Activated CD8-positive, alpha-beta memory T cell treated with anti-CD3 and anti-CD28 coated beads, Interleukin-2, amount 50 U/mL, for 48 hours (primary cell): Measurements from ENCODE around the gene PNPLA7.
"Not testable (repeated sequence)": the region's sequence is repeated elsewhere in the genome, so short reads cannot be mapped to it uniquely, and the experiment has no call there.

ENCODE experiments used
- DNase-seq: peaks from one replicate; pipeline ENCODE4 v3.0.0-alpha.2; 2020

Gene PNPLA7

DNA sequence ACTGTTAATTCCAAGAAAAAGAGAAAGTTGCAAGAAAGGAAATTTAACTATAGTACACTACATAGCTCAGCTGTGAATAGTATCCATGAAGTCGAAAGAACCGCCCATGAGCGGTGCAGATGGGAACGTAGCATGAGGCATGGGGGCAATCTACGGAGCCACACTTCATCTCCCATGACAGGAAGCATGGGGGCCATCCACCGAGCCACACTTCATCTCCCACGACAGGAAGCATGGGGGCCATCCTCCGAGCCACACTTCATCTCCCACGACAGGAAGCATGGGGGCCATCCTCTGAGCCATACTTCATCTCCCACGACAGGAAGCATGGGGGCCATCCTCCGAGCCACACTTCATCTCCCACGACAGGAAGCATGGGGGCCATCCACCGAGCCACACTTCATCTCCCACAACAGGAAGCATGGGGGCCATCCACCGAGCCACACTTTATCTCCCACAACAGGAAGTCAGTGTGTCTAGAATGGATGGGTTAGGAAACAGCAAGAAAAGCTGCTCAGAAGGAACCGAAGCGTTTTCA is 13.5 kb downstream of the PNPLA7 start:
- DNase-seq, result not testable (repeated sequence)

DNA sequence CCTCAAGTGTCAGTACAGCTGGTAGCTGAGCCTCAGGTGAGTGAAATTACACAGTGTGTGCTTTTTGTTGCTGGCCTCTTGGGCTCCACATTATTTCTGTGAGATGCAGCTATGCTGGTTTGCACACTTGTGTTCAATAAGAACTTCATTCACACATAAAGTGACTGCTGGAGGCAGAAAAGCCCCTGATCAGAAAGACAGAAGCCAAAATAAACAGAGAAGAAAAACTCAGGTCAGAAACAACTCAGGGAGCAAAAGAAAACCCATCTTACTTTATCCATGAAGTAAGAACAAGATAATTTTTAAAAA is 15.1 kb downstream of the PNPLA7 start:
- no peak for DNase-seq

- DNase-seq, result no peak
These were observed 15.7 kb downstream of the PNPLA7 start for GRCh38 chr9:137534256-137535119.

GRCh38 chr9:137532891-137533468 is 17.2 kb downstream of the PNPLA7 start:
- not testable (repeated sequence) for DNase-seq

DNA sequence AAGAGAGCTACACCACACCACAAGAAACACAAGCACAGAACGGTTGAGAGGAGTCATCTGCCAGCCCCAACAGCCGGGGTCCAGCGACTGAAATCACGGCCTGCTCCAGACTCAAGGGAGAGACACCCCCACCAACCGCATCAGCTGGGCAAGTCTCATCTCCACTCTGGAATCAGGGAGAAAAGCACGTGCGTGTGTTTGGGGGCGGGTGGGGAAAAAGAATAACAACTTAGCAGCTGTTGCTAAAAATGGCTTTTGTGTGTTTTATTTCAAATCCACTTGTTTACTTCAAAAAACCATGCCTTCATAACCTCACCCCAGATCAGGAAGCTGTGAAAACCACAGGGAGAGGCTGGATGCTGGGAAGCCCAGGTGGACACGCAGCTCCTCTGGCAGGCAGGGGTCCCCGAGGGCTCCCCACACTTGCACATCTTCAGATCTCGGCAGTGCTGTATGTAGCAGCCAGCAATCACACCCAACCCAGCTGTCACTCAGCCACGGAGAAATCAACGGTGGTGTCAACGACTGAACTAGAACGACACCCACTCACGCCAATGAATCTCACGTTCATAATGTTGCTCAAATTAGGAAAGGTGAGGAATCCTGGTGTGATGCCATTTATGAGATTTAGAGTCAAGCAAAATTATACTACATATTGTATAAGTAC is 19.0 kb downstream of the PNPLA7 start:
- DNase-seq, result no peak

DNA sequence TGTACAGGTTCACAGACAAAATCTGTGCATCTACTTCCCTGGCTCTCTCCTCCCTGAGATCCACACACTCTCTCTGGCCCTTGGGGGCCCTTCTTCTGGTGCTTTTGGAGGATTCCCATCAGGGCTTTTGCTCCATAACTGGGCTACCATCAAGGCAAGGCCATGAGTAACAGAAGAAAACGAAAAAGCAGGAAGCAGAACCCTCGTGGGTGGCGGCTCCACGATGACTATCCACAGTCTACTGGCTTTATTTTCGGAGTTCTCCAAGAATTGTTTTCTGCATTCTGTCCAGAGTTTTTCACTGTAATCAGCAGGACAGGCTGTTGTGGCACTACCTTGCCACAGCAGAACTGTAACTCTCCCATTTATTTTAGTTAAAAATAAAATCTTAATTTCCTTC is 19.9 kb downstream of the PNPLA7 start:
- no peak for DNase-seq

DNA sequence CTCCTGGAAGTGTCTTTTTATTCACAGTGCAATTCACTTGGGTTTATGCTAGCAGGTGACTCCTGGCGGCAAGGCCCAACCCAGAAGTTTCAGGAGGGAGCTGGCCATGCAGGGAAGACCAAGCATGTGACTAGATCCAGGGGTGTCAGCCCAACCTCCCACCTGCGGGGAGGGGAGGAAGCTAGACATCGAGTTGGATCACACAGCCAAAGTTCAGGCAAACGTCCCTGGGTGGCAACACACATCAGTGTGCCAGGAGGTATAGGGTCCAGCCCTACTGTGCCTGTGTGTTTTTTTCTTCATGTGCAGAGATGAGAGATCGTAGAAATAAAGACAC is 25.3 kb downstream of the PNPLA7 start:
- DNase-seq, result no peak

DNA sequence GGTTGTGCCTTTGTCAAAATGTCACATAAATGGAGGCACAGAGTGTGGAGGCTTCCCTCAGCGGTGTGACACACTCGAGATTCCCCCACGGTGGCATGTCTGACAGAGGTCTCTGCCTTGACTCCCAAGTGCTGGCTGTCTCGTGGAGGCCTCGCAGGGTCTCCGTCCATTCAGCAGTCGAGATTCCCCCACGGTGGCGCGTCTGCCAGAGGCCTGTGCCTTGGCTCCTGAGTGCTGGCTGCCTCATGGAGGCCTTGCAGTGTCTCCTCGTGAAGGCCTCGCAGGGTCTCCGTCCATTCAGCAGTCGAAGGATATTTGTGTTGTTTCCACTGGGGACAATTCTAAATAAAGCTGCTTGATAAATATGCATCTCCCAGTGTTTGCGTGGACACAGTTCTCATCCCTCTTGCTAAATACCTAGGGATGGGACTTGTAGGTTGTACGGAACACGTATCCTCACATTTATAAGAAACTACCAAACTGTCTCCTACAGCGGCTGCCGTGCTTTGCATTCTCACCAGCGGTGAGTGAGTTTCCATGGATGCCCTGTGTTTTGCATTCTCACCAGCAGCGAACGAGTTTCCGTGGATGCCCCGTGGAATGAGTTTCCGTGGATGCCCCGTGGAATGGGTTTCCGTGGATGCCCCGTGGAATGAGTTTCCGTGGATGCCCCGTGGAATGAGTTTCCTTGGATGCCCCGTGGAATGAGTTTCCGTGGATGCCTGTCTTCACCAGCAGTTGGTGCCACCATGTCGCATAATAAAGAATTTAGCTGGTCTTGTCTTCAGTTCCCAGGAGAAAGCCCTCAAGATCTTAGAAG is 25.8 kb downstream of the PNPLA7 start:
- DNase-seq, result no peak

DNA sequence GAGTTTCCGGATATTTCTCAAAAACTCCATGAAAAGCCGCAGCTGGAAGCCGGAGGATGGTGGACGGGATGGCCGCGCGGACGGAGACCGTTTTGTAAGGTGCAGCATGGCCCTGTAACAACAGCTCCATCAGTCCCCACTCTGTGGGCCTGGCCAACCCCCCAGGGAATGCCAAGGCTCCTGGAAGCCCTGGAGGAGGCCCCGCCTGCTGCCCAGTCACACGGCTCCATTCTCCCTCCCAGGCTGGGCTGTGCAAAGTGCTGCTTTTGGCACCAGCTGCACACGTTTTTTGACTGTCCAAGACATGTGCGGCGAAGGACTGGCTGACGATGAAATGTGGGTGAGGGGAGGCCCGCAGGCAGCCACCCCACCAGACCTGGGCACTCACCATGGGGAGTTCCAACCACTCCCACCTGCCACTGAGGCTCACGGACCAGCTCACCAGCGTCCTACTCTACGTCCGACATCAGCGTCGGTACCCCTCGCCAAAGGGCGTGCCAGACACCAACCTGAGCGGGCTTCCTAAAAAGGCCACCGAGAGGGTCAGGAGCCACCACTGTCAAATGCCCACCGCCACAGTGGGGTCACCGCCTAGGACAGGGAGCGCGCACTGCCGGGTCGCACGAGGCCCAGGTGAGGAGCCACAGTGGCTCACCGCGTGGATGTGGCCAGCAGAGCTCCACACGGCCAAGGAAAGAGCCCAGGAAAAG is 27.3 kb downstream of the PNPLA7 start:
- DNase-seq, result no peak

DNA sequence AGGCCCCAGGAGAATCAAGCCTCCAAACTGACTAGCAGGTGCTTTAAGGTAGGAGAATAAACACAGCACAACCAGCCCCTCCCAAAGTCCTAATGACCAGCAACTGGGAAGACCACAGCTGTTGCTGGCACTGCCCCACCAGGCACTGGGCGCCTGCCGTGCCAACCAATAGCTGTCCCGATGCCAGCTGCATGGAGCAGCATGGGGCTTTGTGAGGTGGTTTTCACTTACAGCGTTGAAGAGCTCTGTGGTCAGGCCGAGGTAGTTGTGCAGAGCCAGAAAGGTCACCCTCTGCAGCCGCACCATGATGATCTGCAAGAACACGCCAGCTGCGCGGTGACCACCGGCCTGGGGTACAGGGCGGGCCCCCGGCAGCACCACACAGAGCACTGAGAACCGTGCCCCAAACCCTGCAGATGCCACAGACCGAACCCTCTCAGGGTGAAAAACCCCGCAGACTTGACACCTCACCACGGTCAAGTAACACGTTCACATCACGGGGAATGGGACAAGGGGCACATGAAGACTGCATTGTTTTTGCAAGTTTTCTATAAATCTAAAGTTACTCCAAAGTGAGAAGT is 28.7 kb downstream of the PNPLA7 start:
- DNase-seq, result no peak

DNA sequence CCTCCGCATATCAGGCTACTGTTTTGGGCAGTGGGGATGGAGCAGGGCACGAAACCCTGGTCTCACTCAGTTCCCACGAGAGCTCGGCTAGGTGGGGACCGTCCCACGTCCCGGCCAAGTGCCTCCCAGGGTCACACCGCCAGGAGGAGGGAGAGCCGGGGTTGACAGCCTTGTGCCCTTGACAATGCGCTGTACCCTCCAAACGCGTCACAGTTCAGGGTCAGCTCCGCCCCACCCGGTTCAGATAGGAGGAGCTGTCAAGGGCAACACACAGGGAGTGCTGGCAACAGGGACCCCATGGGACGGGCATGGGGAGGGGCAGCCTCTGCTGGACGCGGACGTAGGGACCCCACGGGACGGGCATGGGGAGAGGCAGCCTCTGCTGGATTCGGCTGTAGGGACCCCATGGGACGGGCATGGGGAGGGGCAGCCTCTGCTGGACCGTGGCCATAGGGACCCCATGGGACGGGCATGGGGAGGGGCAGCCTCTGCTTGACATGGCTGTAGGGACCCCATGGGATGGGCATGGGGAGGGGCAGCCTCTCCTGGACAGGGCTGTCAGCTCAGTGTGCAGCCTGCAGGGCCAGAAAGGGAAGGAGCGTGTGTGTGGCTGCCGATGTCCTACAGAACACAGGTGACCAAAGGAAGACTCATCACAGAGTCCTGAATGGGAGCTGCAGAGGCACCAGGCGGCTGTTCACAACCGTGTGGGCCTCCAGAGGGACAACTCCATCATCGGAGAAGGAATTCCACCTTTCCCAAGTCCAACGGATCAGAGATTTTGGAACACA is 29.4 kb downstream of the PNPLA7 start:
- DNase-seq, result no peak

DNA sequence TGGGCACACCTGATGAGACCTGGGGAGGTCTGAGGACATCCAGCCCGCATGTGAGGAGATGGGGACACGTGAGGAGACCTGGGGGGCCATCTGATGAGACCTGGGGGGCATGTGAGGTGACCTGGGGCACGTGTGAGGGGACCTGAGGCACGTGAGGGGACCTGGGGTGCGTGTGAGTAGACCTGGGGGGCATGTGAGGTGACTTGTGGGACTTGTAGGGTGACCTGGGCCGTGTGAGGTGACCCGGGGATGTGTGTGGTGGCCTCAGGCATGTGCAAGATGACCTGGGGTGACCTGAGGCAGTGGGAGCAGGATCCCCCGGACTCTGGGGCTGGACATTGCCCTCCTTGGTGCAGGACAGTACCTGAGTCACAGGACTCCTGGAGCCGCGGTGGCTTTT is 30.6 kb downstream of the PNPLA7 start:
- no peak for DNase-seq

DNA sequence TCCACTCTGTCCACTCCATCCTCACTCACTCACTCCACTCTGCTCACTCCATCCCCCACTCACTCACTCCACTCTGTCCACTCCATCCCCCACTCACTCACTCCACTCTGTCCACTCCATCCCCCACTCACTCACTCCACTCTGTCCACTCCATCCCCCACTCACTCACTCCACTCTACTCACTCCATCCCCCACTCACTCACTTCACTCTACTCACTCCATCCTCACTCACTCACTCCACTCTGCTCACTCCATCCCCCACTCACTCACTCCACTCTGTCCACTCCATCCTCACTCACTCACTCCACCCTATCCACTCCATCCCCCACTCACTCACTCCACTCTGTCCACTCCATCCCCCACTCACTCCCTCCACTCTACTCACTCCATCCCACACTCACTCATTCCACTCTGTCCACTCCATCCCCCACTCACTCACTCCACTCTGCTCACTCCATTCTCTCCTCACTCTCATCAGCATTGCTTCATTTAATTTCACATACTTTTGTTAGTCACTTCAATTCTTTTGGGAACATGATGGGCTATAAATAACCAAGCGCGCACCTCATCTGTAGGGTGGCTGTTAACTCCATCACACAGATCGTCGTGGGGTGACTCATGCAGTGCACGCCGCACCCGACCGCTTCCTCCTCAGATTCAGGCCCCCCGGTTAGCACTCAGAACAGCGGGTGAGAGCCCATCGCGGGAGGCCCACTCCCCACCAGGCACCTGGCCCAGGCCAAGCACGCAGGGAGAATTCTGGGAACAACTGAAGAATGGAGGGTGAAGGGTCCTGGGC is 31.3 kb downstream of the PNPLA7 start:
- not testable (repeated sequence) for DNase-seq

DNA sequence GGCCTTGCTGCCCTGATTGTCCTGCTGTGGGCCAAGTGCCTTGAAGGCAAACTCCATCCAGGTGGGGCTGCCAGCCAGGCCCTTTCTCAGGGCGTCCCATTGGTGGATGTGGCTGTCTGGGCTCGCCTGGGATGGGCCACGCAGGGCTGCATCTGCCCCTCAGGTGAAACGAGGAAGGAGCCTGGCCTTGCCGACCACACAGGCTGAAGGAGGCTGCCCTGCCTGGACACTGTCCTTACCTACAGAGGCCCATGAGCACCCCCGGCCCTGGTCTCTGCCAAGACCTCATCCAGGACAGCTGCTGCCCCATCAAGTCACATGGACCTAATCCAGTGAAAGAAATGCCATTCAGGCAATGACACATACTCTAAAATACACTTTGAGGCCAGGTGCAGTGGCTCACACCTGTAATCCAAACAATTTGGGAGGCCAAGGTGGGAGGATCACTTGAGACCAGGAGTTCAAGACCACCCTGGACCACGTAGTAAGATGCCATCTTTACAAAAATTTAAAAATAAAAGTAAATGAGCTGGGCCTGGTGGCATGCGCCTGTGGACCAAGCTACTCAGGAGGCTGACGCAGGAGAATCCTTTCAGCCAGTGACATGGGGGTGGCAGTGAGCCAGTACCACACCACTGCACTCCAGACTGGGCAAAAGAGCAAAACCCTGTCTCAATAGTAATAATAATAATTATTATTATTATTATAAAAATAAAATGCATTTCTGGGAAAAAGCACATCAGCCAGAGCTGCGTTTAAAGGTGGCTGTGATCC is 33.9 kb downstream of the PNPLA7 start:
- no peak for DNase-seq

DNA sequence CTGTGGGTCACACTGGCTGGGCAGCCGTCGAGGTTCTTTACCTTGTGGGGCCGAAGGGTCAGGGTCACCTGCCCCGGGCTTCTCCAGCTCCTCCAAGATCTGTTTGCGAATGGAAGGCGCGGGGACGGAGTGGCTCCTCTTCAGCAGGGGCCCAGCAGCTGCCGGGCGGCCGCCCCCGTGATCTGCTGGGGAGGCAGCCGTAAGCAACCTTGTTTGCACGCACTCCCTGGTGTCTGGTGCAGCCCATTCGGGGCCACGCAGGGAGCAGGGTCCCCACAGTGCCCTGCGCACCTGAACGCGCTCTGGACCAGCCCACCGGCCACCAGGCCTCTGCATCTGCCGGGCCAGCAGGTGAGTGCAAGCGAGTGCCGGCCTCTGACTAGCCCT is 34.9 kb downstream of the PNPLA7 start:
- no peak for DNase-seq

- no peak for DNase-seq
These were observed 35.4 kb downstream of the PNPLA7 start for GRCh38 chr9:137514691-137515337.

- not testable (repeated sequence) for DNase-seq
These were observed 36.2 kb downstream of the PNPLA7 start for GRCh38 chr9:137513801-137514570.

GRCh38 chr9:137513136-137513535 is 37.1 kb downstream of the PNPLA7 start:
- DNase-seq, result not testable (repeated sequence)
